AG09319 (cell line): ENCODE results near the gene PLK5.

Experiments used
- DNase-seq: peaks from one replicate; pipeline ENCODE4 v3.0.0-alpha.2; 2010; ENCODE audit warnings: low read depth; ENCODE audit errors: extremely low read depth
- CTCF ChIP-seq: IDR thresholded peaks from 2 replicates; pipeline ENCODE4 v1.5.1; 2011; ENCODE audit warnings: low read depth, mild to moderate bottlenecking, inconsistent platforms, low read length, moderate library complexity

Gene PLK5

GRCh38 chr19:1558552-1558951 lies 34.7 kb downstream of the PLK5 start:
- no peak for TF ChIP-seq CTCF
- no peak for DNase-seq

GRCh38 chr19:1560286-1560882 lies 36.5 kb downstream of the PLK5 start:
- no peak for DNase-seq
- no peak for TF ChIP-seq CTCF

- DNase-seq = no peak
- no peak for TF ChIP-seq CTCF
These were observed 37.5 kb downstream of the PLK5 start for GRCh38 chr19:1561236-1561842.

GRCh38 chr19:1563251-1563650 lies 39.4 kb downstream of the PLK5 start:
- no peak for TF ChIP-seq CTCF
- DNase-seq = no peak

- no peak for TF ChIP-seq CTCF
- peak; percentile 58 for DNase-seq
These were observed 42.7 kb downstream of the PLK5 start for GRCh38 chr19:1566392-1567115.

- TF ChIP-seq CTCF = no peak
- DNase-seq = no peak
These were observed 43.4 kb downstream of the PLK5 start for GRCh38 chr19:1567116-1567847.

GRCh38 chr19:1567848-1568227 lies 44.0 kb downstream of the PLK5 start:
- DNase-seq = no peak
- TF ChIP-seq CTCF = no peak
